Sigmoid colon (tissue), 4 donors: ENCODE measurements around the gene SNX24.

Experiments used
- POLR2A ChIP-seq, 2 donors: fragments of 450-650 bp; IDR thresholded peaks; one replicate each; pipeline ENCODE4 v1.6.1; 2016; ENCODE audit warnings: antibody characterized with exemption in 2 of 2, mild to moderate bottlenecking in 2 of 2, moderate library complexity in 2 of 2
- POLR2AphosphoS5 ChIP-seq, 4 donors: sonication (generic); formaldehyde crosslinking; IDR thresholded peaks; one replicate each; pipeline ENCODE4 v1.6.1; 2017; ENCODE audit warnings: antibody characterized with exemption in 4 of 4
- TF ChIP-seq, protein P1 (sequence below), 4 experiments: fragments of 450-650 bp in 3 of 4; fragments of 200-600 bp in 1 of 4; IDR thresholded peaks; one replicate each; pipeline ENCODE4 v1.5.1; 2016 to 2019; ENCODE audit warnings: antibody characterized with exemption in 4 of 4, mild to moderate bottlenecking in 3 of 4, moderate library complexity in 2 of 4

GRCh38 chr5:122929980-122930379 lies 84.6 kb downstream of the SNX24 start:
- TF ChIP-seq POLR2AphosphoS5 (IDR thresholded peaks at IDR 0.05) (no peak), POLR2A (IDR thresholded peaks at IDR 0.05) (no peak)
- TF ChIP-seq, protein P1, sequence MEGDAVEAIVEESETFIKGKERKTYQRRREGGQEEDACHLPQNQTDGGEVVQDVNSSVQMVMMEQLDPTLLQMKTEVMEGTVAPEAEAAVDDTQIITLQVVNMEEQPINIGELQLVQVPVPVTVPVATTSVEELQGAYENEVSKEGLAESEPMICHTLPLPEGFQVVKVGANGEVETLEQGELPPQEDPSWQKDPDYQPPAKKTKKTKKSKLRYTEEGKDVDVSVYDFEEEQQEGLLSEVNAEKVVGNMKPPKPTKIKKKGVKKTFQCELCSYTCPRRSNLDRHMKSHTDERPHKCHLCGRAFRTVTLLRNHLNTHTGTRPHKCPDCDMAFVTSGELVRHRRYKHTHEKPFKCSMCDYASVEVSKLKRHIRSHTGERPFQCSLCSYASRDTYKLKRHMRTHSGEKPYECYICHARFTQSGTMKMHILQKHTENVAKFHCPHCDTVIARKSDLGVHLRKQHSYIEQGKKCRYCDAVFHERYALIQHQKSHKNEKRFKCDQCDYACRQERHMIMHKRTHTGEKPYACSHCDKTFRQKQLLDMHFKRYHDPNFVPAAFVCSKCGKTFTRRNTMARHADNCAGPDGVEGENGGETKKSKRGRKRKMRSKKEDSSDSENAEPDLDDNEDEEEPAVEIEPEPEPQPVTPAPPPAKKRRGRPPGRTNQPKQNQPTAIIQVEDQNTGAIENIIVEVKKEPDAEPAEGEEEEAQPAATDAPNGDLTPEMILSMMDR (IDR thresholded peaks at IDR 0.05), result no peak
